Uterus (tissue), 4 donors: ENCODE data around the gene VAC14. TPM values are rescaled to one million over a fixed set of nuclear protein-coding genes. Genes with fewer than 3 reads are reported as not detected.

Experiments used
- DNase-seq, 2 donors: peaks; one replicate each; pipeline ENCODE4 v3.0.0-alpha.2; 2019 to 2020
- H3K27ac ChIP-seq, 2 donors: fragments of 200-600 bp; sonication (generic); 1 replicate in 1 of 2; 2 replicates in 1 of 2; pipeline ENCODE4 v1.5.1; 2016 to 2018
- H3K27me3 ChIP-seq, 2 donors: fragments of 200-600 bp; sonication (generic); one replicate each; pipeline ENCODE4 v1.5.1; 2018 to 2019; ENCODE audit warnings: control low read depth in 1 of 2
- H3K36me3 ChIP-seq, 2 donors: fragments of 200-600 bp; sonication (generic); one replicate each; pipeline ENCODE4 v1.5.1; 2019; ENCODE audit warnings: control low read depth in 1 of 2
- H3K4me1 ChIP-seq, 2 donors: fragments of 200-600 bp; sonication (generic); one replicate each; pipeline ENCODE4 v1.5.1; 2018 to 2019; ENCODE audit warnings: control low read depth in 1 of 2
- H3K4me3 ChIP-seq, 2 donors: fragments of 200-600 bp; sonication (generic); 1 replicate in 1 of 2; 2 replicates in 1 of 2; pipeline ENCODE4 v1.5.1; 2018 to 2019; ENCODE audit warnings: mild to moderate bottlenecking in 1 of 2
- H3K9me3 ChIP-seq, 2 donors: fragments of 200-600 bp; sonication (generic); one replicate each; pipeline ENCODE4 v1.5.1; 2019; ENCODE audit warnings: control low read depth in 1 of 2
- POLR2A ChIP-seq, 2 donors: fragments of 450-650 bp; IDR thresholded peaks; one replicate each; pipeline ENCODE4 v1.6.1; 2016; ENCODE audit warnings: antibody characterized with exemption in 2 of 2, mild to moderate bottlenecking in 1 of 2, moderate library complexity in 1 of 2
- intact Hi-C: fragments of 100-400 bp; cut with DNase I; formaldehyde crosslinking; loops from one replicate; pipeline ENCODE4 v1.15.1; 2023; ENCODE audit warnings: low total_unique reads
- total RNA-seq, 4 donors: library from RNA; depleted of rRNA in 3 of 4; stranded (reverse); fragments of >200 nt in 3 of 4; gene quantifications; one replicate each; pipeline versions ENCODE4 v1.1.0 to v1.2.4, GENCODE V29; 2014 to 2023
- TF ChIP-seq, protein P1 (sequence below), 4 experiments: fragments of 200-600 bp in 2 of 4; fragments of 450-650 bp in 2 of 4; sonication (generic) in 2 of 4; IDR thresholded peaks; one replicate each; pipeline ENCODE4 v1.5.1; 2016 to 2019; ENCODE audit warnings: antibody characterized with exemption in 4 of 4, mild to moderate bottlenecking in 2 of 4, moderate library complexity in 1 of 4
- donor health status: DM: yes; HTN: yes; CAD: no.

Gene VAC14
- total RNA-seq, 4 donors from 2014 or later = 4.7 to 30.6 (median 17.4) TPM

DNA sequence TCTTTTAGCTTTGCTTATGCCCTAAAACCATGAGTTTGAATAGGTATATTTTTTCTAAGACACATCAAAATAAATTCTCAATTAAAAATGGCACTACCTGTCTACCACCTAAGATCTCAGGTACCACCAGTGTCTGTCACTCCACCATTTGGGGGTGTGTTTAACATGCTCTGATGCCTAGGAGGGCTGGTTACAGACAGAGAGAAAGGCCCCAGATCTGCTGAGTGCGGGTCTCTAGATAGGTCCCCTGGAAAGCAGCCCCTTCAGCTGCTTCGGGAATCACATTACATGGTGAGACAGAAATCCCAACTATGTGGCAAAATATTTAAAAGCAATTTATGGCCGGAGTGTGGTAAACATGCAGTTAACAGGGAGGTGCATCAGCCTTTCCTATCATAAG lies 653 bp upstream of the VAC14 start:
- no peaks in the 10 kb centered on the region for H3K36me3 ChIP-seq
- TF ChIP-seq, protein P1, sequence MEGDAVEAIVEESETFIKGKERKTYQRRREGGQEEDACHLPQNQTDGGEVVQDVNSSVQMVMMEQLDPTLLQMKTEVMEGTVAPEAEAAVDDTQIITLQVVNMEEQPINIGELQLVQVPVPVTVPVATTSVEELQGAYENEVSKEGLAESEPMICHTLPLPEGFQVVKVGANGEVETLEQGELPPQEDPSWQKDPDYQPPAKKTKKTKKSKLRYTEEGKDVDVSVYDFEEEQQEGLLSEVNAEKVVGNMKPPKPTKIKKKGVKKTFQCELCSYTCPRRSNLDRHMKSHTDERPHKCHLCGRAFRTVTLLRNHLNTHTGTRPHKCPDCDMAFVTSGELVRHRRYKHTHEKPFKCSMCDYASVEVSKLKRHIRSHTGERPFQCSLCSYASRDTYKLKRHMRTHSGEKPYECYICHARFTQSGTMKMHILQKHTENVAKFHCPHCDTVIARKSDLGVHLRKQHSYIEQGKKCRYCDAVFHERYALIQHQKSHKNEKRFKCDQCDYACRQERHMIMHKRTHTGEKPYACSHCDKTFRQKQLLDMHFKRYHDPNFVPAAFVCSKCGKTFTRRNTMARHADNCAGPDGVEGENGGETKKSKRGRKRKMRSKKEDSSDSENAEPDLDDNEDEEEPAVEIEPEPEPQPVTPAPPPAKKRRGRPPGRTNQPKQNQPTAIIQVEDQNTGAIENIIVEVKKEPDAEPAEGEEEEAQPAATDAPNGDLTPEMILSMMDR (IDR thresholded peaks at IDR 0.05) = no peak
- no peak for TF ChIP-seq POLR2A (IDR thresholded peaks at IDR 0.05)
- H3K4me3 ChIP-seq = no peak overlapping the region
- no peak overlapping the region for H3K27ac ChIP-seq
- no peaks in the 10 kb centered on the region for H3K9me3 ChIP-seq
- no peaks in the 10 kb centered on the region for H3K27me3 ChIP-seq
- intact Hi-C loops = no loop called here
- no peak for DNase-seq
- H3K4me1 ChIP-seq = peaks cover 0 to 7% of the 10 kb centered on the region in 2 donors

DNA sequence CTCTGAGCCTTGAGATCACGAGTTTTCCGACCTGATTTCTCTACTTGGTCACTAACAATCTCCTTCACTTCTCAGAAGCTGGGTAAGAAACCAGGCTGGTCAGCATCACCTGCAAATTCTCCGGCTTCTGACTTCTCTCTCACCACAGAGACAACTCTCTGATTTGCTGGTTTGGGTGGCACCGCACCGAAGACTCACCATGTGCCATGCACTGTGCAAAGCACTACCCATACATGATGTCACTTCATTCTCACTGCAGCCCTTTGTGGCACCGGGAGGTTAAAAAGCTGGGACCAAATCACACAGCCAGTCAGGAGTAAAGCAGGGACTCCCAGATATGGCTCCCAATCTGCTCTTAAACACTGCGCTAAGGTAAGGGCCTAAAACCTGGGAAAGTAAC lies 647 bp downstream of the VAC14 start:
- H3K27me3 ChIP-seq = no peaks in the 10 kb centered on the region
- H3K9me3 ChIP-seq = no peaks in the 10 kb centered on the region
- no peak for TF ChIP-seq POLR2A (IDR thresholded peaks at IDR 0.05)
- TF ChIP-seq, protein P1 (IDR thresholded peaks at IDR 0.05) = no peak
- no peaks in the 10 kb centered on the region for H3K36me3 ChIP-seq
- H3K4me3 ChIP-seq = peak overlapping the region; percentile 45 to 83
- H3K27ac ChIP-seq = peak overlapping the region in 1 of 2 donors; percentile 54
- intact Hi-C loops = no loop called here
- no peak for DNase-seq
- H3K4me1 ChIP-seq = peaks cover 0 to 7% of the 10 kb centered on the region in 2 donors

DNA sequence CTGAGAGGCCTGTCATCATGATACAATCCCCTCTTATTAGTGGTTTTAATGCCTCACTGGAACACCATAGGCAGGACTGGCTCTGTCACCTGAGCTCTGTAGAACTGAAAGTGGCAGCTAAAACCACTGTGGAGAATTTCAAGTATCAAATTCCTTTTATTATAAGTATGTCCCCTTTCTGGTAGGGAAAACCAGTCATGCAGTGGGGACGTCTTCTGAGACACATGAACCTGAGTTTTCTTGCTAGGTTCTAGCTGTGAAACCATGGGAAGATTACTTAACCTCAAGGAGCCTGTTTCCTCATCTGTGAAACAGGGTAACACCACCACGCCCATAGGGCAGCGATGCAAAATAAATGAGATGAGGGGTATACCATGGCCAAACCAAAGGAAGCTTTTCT lies 4.7 kb downstream of the VAC14 start:
- DNase-seq = no peak
- H3K27me3 ChIP-seq = no peaks in the 10 kb centered on the region
- H3K4me3 ChIP-seq = no peak overlapping the region
- peaks cover 0 to 7% of the 10 kb centered on the region in 2 donors for H3K4me1 ChIP-seq
- no peaks in the 10 kb centered on the region for H3K9me3 ChIP-seq
- H3K36me3 ChIP-seq = no peaks in the 10 kb centered on the region
- intact Hi-C loops = no loop called here
- no peak overlapping the region for H3K27ac ChIP-seq
- no peak for TF ChIP-seq POLR2A (IDR thresholded peaks at IDR 0.05)
- TF ChIP-seq, protein P1 (IDR thresholded peaks at IDR 0.05) = no peak

DNA sequence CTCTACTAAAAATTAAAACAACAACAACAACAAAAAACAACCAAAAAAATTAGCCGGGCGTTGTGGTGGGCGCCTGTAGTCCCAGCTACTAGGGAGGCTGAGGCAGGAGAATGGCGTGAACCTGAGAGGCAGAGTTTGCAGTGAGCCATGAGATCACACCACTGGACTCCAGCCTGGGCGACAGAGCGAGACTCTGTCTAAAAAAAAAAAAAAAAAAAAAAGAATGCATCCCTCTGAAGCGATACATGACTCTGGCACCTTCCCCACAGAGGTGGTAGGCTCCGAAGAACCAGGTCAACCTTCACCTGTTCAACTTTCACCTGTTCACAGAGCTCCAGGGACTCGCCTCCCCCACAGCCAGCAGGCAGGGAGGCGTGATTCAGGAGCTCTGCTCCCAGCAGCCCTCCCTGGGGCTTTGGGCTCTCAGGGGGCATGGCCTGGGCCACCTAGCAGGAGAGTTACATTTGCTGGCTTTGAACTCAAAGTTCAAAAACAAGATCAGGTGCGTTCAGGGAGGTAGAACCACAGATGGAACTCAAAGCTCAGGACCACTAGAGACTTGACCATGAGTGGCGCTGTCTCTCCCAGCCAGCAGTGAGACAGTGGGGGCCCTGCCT lies 5.6 kb downstream of the VAC14 start:
- no peaks in the 10 kb centered on the region for H3K36me3 ChIP-seq
- peaks cover 0 to 7% of the 10 kb centered on the region in 2 donors for H3K4me1 ChIP-seq
- H3K27me3 ChIP-seq = no peaks in the 10 kb centered on the region
- no peak overlapping the region for H3K4me3 ChIP-seq
- no peak for DNase-seq
- no peak overlapping the region for H3K27ac ChIP-seq
- no peaks in the 10 kb centered on the region for H3K9me3 ChIP-seq
- no peak for TF ChIP-seq POLR2A (IDR thresholded peaks at IDR 0.05)
- TF ChIP-seq, protein P1 (IDR thresholded peaks at IDR 0.05) = no peak
- intact Hi-C loops = no loop called here

DNA sequence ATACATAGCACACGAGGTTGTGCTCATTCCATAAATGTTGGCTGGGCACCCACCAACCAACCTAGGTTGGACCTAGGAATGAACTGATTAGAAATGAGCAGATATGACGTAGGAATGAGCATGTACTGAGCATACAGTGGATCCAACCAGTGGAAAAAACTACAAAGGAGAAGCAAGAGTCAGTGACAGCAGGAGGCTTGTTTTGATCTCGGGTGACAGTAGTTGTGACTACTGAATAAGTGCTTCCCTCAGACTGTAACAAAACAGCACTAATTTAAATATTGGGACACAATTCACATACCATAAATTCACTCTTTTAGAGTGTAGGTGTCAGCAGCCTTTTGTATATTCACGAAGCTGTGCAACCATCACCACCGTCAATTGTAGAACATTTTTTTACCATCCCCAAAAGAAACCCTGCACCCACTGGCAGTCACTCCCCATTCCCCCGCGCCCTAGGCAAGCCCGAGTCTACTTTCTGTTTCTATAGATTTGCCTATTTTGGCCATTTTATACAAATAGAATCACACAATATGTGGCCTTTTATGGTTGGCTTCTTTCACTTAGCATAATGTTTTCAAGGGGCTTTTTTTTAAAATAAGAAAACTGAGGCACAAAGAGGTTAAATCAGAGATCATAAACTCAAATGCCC lies 7.0 kb downstream of the VAC14 start:
- Histone ChIP-seq H3K27ac (no peak overlapping the region), H3K36me3 (no peaks in the 10 kb centered on the region), H3K9me3 (no peaks in the 10 kb centered on the region), H3K27me3 (no peaks in the 10 kb centered on the region), H3K4me1 (no peaks in the 10 kb centered on the region), H3K4me3 (no peak overlapping the region)
- TF ChIP-seq, protein P1 (IDR thresholded peaks at IDR 0.05) = no peak
- TF ChIP-seq POLR2A (IDR thresholded peaks at IDR 0.05) = no peak
- intact Hi-C loops = no loop called here
- DNase-seq = no peak
